HCT116 (cell line): ENCODE results near the gene TIMM17A.

Source experiments
- CTCF ChIP-seq, 3 experiments: fragments of 200-600 bp in 1 of 3; sonication (generic) in 1 of 3; IDR thresholded peaks in 2 of 3; conservative IDR thresholded peaks in 1 of 3; 2 replicates each; pipeline ENCODE4 v1.5.1; 2012 to 2017; ENCODE audit warnings: low read depth in 2 of 3, low read length in 2 of 3, antibody characterized with exemption in 1 of 3, borderline replicate concordance in 1 of 3, control low read depth in 1 of 3, mild to moderate bottlenecking in 1 of 3, mixed read lengths in 1 of 3, mixed run types in 1 of 3, moderate library complexity in 1 of 3; ENCODE audit not compliant: insufficient read depth in 1 of 3
- EGR1 ChIP-seq: IDR thresholded peaks from 2 replicates; pipeline ENCODE4 v1.6.1; 2012; ENCODE audit warnings: low read depth
- EZH2 ChIP-seq: fragments of 200-600 bp; sonication (generic); IDR thresholded peaks from 2 replicates; pipeline ENCODE4 v1.6.1; 2017; ENCODE audit warnings: antibody characterized with exemption, mixed run types
- FOSL1 ChIP-seq: IDR thresholded peaks from 2 replicates; pipeline ENCODE4 v1.6.1; 2012; ENCODE audit warnings: low read depth
- POLR2AphosphoS5 ChIP-seq: IDR thresholded peaks from 2 replicates; pipeline ENCODE4 v1.6.1; 2011; ENCODE audit warnings: mild to moderate bottlenecking, low read depth, low read length, moderate library complexity
- RAD21 ChIP-seq: IDR thresholded peaks from 2 replicates; pipeline ENCODE4 v1.6.1; 2012; ENCODE audit warnings: low read depth, mild to moderate bottlenecking
- SIN3A ChIP-seq: IDR thresholded peaks from 2 replicates; pipeline ENCODE4 v1.6.1; 2012; ENCODE audit warnings: low read depth

GRCh38 chr1:201930803-201931202 lies 24.5 kb upstream of the TIMM17A start:
- TF ChIP-seq RAD21, result no peak
- TF ChIP-seq CTCF (IDR thresholded peaks at IDR 0.05 in 2 of 3, conservative IDR thresholded peaks at IDR 0.05 in 1 of 3; ENCODE audit: borderline replicate concordance in 1 of 3, insufficient read depth in 1 of 3, low read depth in 2 of 3, low read length in 2 of 3), result no peak
- TF ChIP-seq FOSL1, result no peak
- no peak for TF ChIP-seq SIN3A
- TF ChIP-seq EGR1, result no peak
- TF ChIP-seq EZH2, result no peak
- TF ChIP-seq POLR2AphosphoS5, result no peak
